HCT116 (cell line): Measurements from ENCODE around the gene AFAP1L1. TPM values are rescaled to one million over a fixed set of nuclear protein-coding genes. Genes with fewer than 3 reads are reported as not detected.

ENCODE experiments used
- ATAC-seq: fragments of 200-7000 bp; cut with Tn5 transposase; 2 replicates; pipeline ENCODE4 v1.9.1; 2020; ENCODE audit warnings: mild to moderate bottlenecking, moderate library complexity
- BruUV-seq: library from RNA; stranded (reverse); fragments of 400-500 nt; replicated peaks from 2 replicates; lab custom pipeline; 2021; lab: Mats Ljungman, UMichigan
- CTCF ChIA-PET: fragments of 300-600 bp; sonication (Branson Sonifier 250); formaldehyde crosslinking; loops from one replicate; lab custom pipeline; 2021; ENCODE audit warnings: antibody characterized with exemption; lab: Charles Lee
- POLR2A ChIA-PET: fragments of 300-600, 350-600 bp; sonication (Branson Sonifier 250); formaldehyde crosslinking; loops from one replicate; lab custom pipeline; 2021; ENCODE audit warnings: antibody characterized with exemption; lab: Charles Lee
- RAD21 ChIA-PET, 2 experiments: fragments of 300-600 bp; sonication (Branson Sonifier 250); formaldehyde crosslinking; loops; one replicate each; lab custom pipeline; 2023; ENCODE audit warnings: low total read pairs in 2 of 2; ENCODE audit not compliant: uncharacterized antibody in 2 of 2, unreplicated experiment in 2 of 2, low non-redundant PET in 1 of 2; lab: Charles Lee
- DNase-seq: peaks from one replicate; pipeline ENCODE4 v3.0.0-alpha.2; 2010; ENCODE audit warnings: low read depth, low spot score
- H2AFZ ChIP-seq: fragments of 200-600 bp; shearing (Covaris generic), sonication (generic); 2 replicates; pipeline ENCODE4 v1.6.1; 2017; ENCODE audit warnings: low read depth, mixed run types, mixed read lengths, antibody characterized with exemption, low read length; ENCODE audit not compliant: poor library complexity, severe bottlenecking
- H3K27ac ChIP-seq: 2 replicates; pipeline ENCODE4 v1.5.1; 2012; ENCODE audit warnings: low read depth, low read length
- H3K27me3 ChIP-seq: fragments of 200-600 bp; sonication (generic); 2 replicates; pipeline ENCODE4 v1.6.1; 2016; ENCODE audit warnings: mixed run types, low read length, mixed read lengths; ENCODE audit not compliant: insufficient read depth
- H3K36me3 ChIP-seq, 2 experiments: fragments of 200-500 bp in 1 of 2; fragments of 200-600 bp in 1 of 2; sonication (Bioruptor generic) in 1 of 2; sonication (generic) in 1 of 2; 2 replicates each; pipeline versions ENCODE4 v1.5.1 to v1.6.1; 2014 to 2016; ENCODE audit warnings: low read length in 2 of 2, inconsistent platforms in 1 of 2, mixed read lengths in 1 of 2, mixed run types in 1 of 2; ENCODE audit not compliant: insufficient read depth in 2 of 2, control insufficient read depth in 1 of 2
- H3K4me1 ChIP-seq, 2 experiments: fragments of 200-600 bp in 1 of 2; sonication (generic) in 1 of 2; 2 replicates each; pipeline versions ENCODE4 v1.5.1 to v1.6.1; 2012 to 2017; ENCODE audit warnings: low read length in 2 of 2, inconsistent platforms in 1 of 2, mild to moderate bottlenecking in 1 of 2, mixed read lengths in 1 of 2, mixed run types in 1 of 2, moderate library complexity in 1 of 2; ENCODE audit not compliant: insufficient read depth in 2 of 2, control insufficient read depth in 1 of 2
- H3K4me2 ChIP-seq: fragments of 200-600 bp; sonication (generic); 2 replicates; pipeline ENCODE4 v1.6.1; 2017; ENCODE audit warnings: mixed run types, low read length, mixed read lengths
- H3K4me3 ChIP-seq, 2 experiments: fragments of 200-600 bp in 1 of 2; sonication (generic) in 1 of 2; replicated peaks in 1 of 2; 2 replicates each; pipeline ENCODE4 v1.5.1; 2011 to 2016; ENCODE audit warnings: low read length in 2 of 2, control low read depth in 1 of 2, low read depth in 1 of 2, mild to moderate bottlenecking in 1 of 2, mixed read lengths in 1 of 2, mixed run types in 1 of 2
- H3K79me2 ChIP-seq: fragments of 200-600 bp; sonication (generic); 2 replicates; pipeline ENCODE4 v1.6.1; 2017; ENCODE audit warnings: mild to moderate bottlenecking, mixed run types, low read length, moderate library complexity, mixed read lengths; ENCODE audit not compliant: insufficient read depth
- H3K9ac ChIP-seq: fragments of 200-600 bp; sonication (generic); 2 replicates; pipeline ENCODE4 v1.6.1; 2016; ENCODE audit warnings: low read length, mixed read lengths
- H3K9me2 ChIP-seq: fragments of 200-600 bp; sonication (generic), shearing (Covaris generic); 2 replicates; pipeline ENCODE4 v1.6.1; 2017; ENCODE audit warnings: mixed run types, mild to moderate bottlenecking, moderate library complexity; ENCODE audit not compliant: insufficient read depth
- H3K9me3 ChIP-seq, 2 experiments: fragments of 200-500 bp in 1 of 2; fragments of 200-600 bp in 1 of 2; sonication (Bioruptor generic) in 1 of 2; sonication (generic) in 1 of 2; 2 replicates each; pipeline ENCODE4 v1.6.1; 2014 to 2017; ENCODE audit warnings: low read length in 2 of 2, mixed read lengths in 2 of 2, inconsistent platforms in 1 of 2, low read depth in 1 of 2, mild to moderate bottlenecking in 1 of 2, mixed run types in 1 of 2, moderate library complexity in 1 of 2; ENCODE audit not compliant: control insufficient read depth in 1 of 2, insufficient read depth in 1 of 2
- H4K20me1 ChIP-seq: fragments of 200-600 bp; sonication (generic), shearing (Covaris generic); 2 replicates; pipeline ENCODE4 v1.6.1; 2017; ENCODE audit warnings: mixed run types, mild to moderate bottlenecking, moderate library complexity; ENCODE audit not compliant: insufficient read depth
- ATF3 ChIP-seq: IDR thresholded peaks from 2 replicates; pipeline ENCODE4 v1.6.1; 2012
- CBX3 ChIP-seq: IDR thresholded peaks from 2 replicates; pipeline ENCODE4 v1.6.1; 2012; ENCODE audit warnings: low read depth
- CEBPB ChIP-seq: IDR thresholded peaks from 2 replicates; pipeline ENCODE4 v1.6.1; 2012; ENCODE audit warnings: low read depth
- CTCF ChIP-seq, 3 experiments: fragments of 200-600 bp in 1 of 3; sonication (generic) in 1 of 3; IDR thresholded peaks in 2 of 3; conservative IDR thresholded peaks in 1 of 3; 2 replicates each; pipeline ENCODE4 v1.5.1; 2012 to 2017; ENCODE audit warnings: low read depth in 2 of 3, low read length in 2 of 3, antibody characterized with exemption in 1 of 3, borderline replicate concordance in 1 of 3, control low read depth in 1 of 3, mild to moderate bottlenecking in 1 of 3, mixed read lengths in 1 of 3, mixed run types in 1 of 3, moderate library complexity in 1 of 3; ENCODE audit not compliant: insufficient read depth in 1 of 3
- ELF1 ChIP-seq: IDR thresholded peaks from 2 replicates; pipeline ENCODE4 v1.6.1; 2012; ENCODE audit warnings: low read depth, borderline replicate concordance
- FOSL1 ChIP-seq: IDR thresholded peaks from 2 replicates; pipeline ENCODE4 v1.6.1; 2012; ENCODE audit warnings: low read depth
- JUND ChIP-seq: IDR thresholded peaks from 2 replicates; pipeline ENCODE4 v1.6.1; 2012
- MAX ChIP-seq: IDR thresholded peaks from 2 replicates; pipeline ENCODE4 v1.6.1; 2012
- POLR2AphosphoS5 ChIP-seq: IDR thresholded peaks from 2 replicates; pipeline ENCODE4 v1.6.1; 2011; ENCODE audit warnings: mild to moderate bottlenecking, low read depth, low read length, moderate library complexity
- RAD21 ChIP-seq: IDR thresholded peaks from 2 replicates; pipeline ENCODE4 v1.6.1; 2012; ENCODE audit warnings: low read depth, mild to moderate bottlenecking
- SP1 ChIP-seq: IDR thresholded peaks from 2 replicates; pipeline ENCODE4 v1.6.1; 2012; ENCODE audit warnings: low read depth
- SRF ChIP-seq: IDR thresholded peaks from 2 replicates; pipeline ENCODE4 v1.6.1; 2012; ENCODE audit warnings: low read depth
- TCF7L2 ChIP-seq: IDR thresholded peaks from 2 replicates; pipeline ENCODE4 v1.7.0; 2011; ENCODE audit warnings: borderline replicate concordance, inconsistent platforms; ENCODE audit not compliant: insufficient read depth, insufficient read length; ENCODE audit errors: extremely low read depth
- YY1 ChIP-seq: IDR thresholded peaks from 2 replicates; pipeline ENCODE4 v1.6.1; 2011; ENCODE audit warnings: low read length, low read depth, moderate library complexity, mild to moderate bottlenecking; ENCODE audit not compliant: insufficient replicate concordance; ENCODE audit errors: extremely low read depth
- ZBTB33 ChIP-seq: IDR thresholded peaks from 2 replicates; pipeline ENCODE4 v1.6.1; 2011; ENCODE audit warnings: mild to moderate bottlenecking, low read length, moderate library complexity; ENCODE audit not compliant: insufficient replicate concordance; ENCODE audit errors: extremely low read depth
- ZFX ChIP-seq: fragments of 450-650 bp; IDR thresholded peaks from 2 replicates; pipeline ENCODE4 v1.6.1; 2017
- intact Hi-C: fragments of 100-400 bp; cut with micrococcal nuclease; formaldehyde crosslinking; loops from 2 replicates; pipeline ENCODE4 v1.10.0; 2022
- total RNA-seq: library from RNA; stranded (reverse); gene quantifications from one replicate; pipeline ENCODE4 v1.2.1, GENCODE V29; 2021; ENCODE audit not compliant: unreplicated experiment

AFAP1L1 gene
- total RNA-seq, 1 experiment from 2014 or later: 4.3 TPM

- TF ChIP-seq SP1 (no peak), ZFX (no peak), TCF7L2 (no peak), SRF (no peak), CEBPB (no peak), CBX3 (no peak), MAX (no peak), POLR2AphosphoS5 (no peak), ELF1 (no peak), YY1 (no peak)
- no peaks in the 10 kb centered on the region for H4K20me1 ChIP-seq
- no peak overlapping the region for H3K27ac ChIP-seq
- H3K9ac ChIP-seq: no peak overlapping the region
- no peaks in the 10 kb centered on the region for H3K79me2 ChIP-seq
- H3K9me2 ChIP-seq: no peaks in the 10 kb centered on the region
- no peak for ATAC-seq
- peaks cover 0 to 13% of the 10 kb centered on the region in 2 experiments; a peak in 3 of 4 replicates for H3K4me1 ChIP-seq
- H3K4me2 ChIP-seq: no peak overlapping the region
- CTCF ChIA-PET: no interaction called here
- H3K27me3 ChIP-seq: no peaks in the 10 kb centered on the region
- H3K9me3 ChIP-seq: no peaks in the 10 kb centered on the region
- intact Hi-C loops: no loop called here
- H2AFZ ChIP-seq: no peak overlapping the region
- no peak overlapping the region for H3K4me3 ChIP-seq
- H3K36me3 ChIP-seq: no peaks in the 10 kb centered on the region
- no peak for DNase-seq
- BruUV-seq: no TSS peak
- POLR2A ChIA-PET: no interaction called here
- RAD21 ChIA-PET: no interaction called here
These were observed 27.3 kb downstream of the AFAP1L1 start for GRCh38 chr5:149298842-149299404.

- Histone ChIP-seq H3K9me3 (no peaks in the 10 kb centered on the region), H3K4me3 (no peak overlapping the region), H3K4me1 (peaks cover 0 to 13% of the 10 kb centered on the region in 2 experiments; a peak in 3 of 4 replicates), H4K20me1 (no peaks in the 10 kb centered on the region), H3K9me2 (no peaks in the 10 kb centered on the region), H3K9ac (no peak overlapping the region), H3K36me3 (no peaks in the 10 kb centered on the region), H3K27ac (no peak overlapping the region), H3K27me3 (no peaks in the 10 kb centered on the region), H3K4me2 (no peak overlapping the region), H3K79me2 (no peaks in the 10 kb centered on the region), H2AFZ (no peak overlapping the region)
- RAD21 ChIA-PET: no interaction called here
- DNase-seq (no peak), ATAC-seq (no peak)
- no TSS peak for BruUV-seq
- intact Hi-C loops: no loop called here
- POLR2A ChIA-PET: no interaction called here
- CTCF ChIA-PET: no interaction called here
- no peak for TF ChIP-seq RAD21
- no peak for TF ChIP-seq CTCF (IDR thresholded peaks at IDR 0.05 in 2 of 3, conservative IDR thresholded peaks at IDR 0.05 in 1 of 3; ENCODE audit: borderline replicate concordance in 1 of 3, insufficient read depth in 1 of 3, low read depth in 2 of 3, low read length in 2 of 3)
- no peak for TF ChIP-seq CBX3
- no peak for TF ChIP-seq ELF1
- TF ChIP-seq ZFX: no peak
- no peak for TF ChIP-seq POLR2AphosphoS5
- no peak for TF ChIP-seq ZBTB33
- TF ChIP-seq ATF3: no peak
- no peak for TF ChIP-seq JUND
- no peak for TF ChIP-seq FOSL1
These were observed 27.9 kb downstream of the AFAP1L1 start for GRCh38 chr5:149299451-149300054.
